GM23248 (cell line): ENCODE results near the gene CDHR3.

Experiments used
- EZH2 ChIP-seq: fragments of 200-600 bp; sonication (generic); IDR thresholded peaks from 2 replicates; pipeline ENCODE4 v1.6.1; 2018; ENCODE audit warnings: antibody characterized with exemption, mild to moderate bottlenecking; ENCODE audit not compliant: insufficient read depth, poor library complexity, severe bottlenecking
- EZH2phosphoT487 ChIP-seq: fragments of 200-600 bp; sonication (generic); IDR thresholded peaks from 2 replicates; pipeline ENCODE4 v1.6.1; 2018; ENCODE audit warnings: antibody characterized with exemption, moderate library complexity, mild to moderate bottlenecking, low read depth; ENCODE audit not compliant: insufficient read depth

- TF ChIP-seq EZH2 (no peak), EZH2phosphoT487 (no peak)
These were observed 49.9 kb downstream of the CDHR3 start for GRCh38 chr7:106012935-106013439.
